ENCODE results near the gene REP15. TPM values are rescaled to one million over a fixed set of nuclear protein-coding genes. Genes with fewer than 3 reads are reported as not detected.

Gene REP15
- total RNA-seq (2021; ENCODE audit: unreplicated experiment): 1.9 TPM
- polyA plus RNA-seq (2012; ENCODE audit: insufficient read length): not detected
- percentile 79 among the genes with signal in this experiment for Bru-seq, nascent RNA
- percentile 64 among the genes with signal in this experiment for BruChase-seq, experiment 1, labeled RNA remaining after a 2-hour chase
- percentile 75 among the genes with signal in this experiment for BruChase-seq, experiment 2, labeled RNA remaining after a 6-hour chase
- long read RNA-seq: 0 reads

DNA sequence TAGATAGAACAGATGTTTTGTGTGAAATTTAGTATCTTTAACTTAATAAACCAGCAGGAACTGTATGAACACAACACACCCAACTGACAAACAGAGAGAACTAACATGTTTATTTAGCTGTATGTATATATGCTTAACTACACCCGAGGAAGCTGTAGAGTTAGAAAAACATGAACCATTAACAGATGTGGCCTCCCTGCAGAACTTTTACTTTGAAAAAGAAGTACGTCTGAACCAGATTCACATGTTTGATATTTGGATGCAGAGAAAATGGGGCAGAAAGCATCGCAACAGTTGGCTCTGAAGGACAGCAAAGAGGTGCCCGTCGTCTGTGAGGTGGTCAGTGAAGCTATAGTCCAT, at the start of gene REP15:
REP15 (plus strand) TSS at position 155 of the 360 bp plus-strand sequence; CDS start at position 271, 116 bp downstream.
- no TSS peak for BruUV-seq (replicated peaks)
- CTCF ChIA-PET: no interaction called here
- in situ Hi-C loops (cut with HindIII; ENCODE audit: low pct_unique_long_range_greater_than_20kb, low sequenced_read_pairs): no loop called here
- H3K4me3 ChIP-seq (ENCODE audit: low read depth in 2 of 2, low read length in 2 of 2): no peak within 1 kb of the TSS
- DNase-seq (ENCODE audit: low read depth, low spot score): no peak
- POLR2A ChIA-PET: no interaction called here
- H3K9me3 ChIP-seq (ENCODE audit: control insufficient read depth, insufficient read depth, low read depth, low read length): no peaks in the 10 kb centered on the region
- intact Hi-C loops (cut with micrococcal nuclease; ENCODE audit: unreplicated experiment): no loop called here
- TF ChIP-seq, protein P1, sequence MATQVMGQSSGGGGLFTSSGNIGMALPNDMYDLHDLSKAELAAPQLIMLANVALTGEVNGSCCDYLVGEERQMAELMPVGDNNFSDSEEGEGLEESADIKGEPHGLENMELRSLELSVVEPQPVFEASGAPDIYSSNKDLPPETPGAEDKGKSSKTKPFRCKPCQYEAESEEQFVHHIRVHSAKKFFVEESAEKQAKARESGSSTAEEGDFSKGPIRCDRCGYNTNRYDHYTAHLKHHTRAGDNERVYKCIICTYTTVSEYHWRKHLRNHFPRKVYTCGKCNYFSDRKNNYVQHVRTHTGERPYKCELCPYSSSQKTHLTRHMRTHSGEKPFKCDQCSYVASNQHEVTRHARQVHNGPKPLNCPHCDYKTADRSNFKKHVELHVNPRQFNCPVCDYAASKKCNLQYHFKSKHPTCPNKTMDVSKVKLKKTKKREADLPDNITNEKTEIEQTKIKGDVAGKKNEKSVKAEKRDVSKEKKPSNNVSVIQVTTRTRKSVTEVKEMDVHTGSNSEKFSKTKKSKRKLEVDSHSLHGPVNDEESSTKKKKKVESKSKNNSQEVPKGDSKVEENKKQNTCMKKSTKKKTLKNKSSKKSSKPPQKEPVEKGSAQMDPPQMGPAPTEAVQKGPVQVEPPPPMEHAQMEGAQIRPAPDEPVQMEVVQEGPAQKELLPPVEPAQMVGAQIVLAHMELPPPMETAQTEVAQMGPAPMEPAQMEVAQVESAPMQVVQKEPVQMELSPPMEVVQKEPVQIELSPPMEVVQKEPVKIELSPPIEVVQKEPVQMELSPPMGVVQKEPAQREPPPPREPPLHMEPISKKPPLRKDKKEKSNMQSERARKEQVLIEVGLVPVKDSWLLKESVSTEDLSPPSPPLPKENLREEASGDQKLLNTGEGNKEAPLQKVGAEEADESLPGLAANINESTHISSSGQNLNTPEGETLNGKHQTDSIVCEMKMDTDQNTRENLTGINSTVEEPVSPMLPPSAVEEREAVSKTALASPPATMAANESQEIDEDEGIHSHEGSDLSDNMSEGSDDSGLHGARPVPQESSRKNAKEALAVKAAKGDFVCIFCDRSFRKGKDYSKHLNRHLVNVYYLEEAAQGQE (IDR thresholded peaks at IDR 0.05; ENCODE audit: insufficient read depth in 1 of 2, low read depth in 2 of 2, low read length in 1 of 2): no peak
- TF ChIP-seq POLR2AphosphoS5 (IDR thresholded peaks at IDR 0.05; ENCODE audit: low read depth, low read length) (no peak), CTCF (IDR thresholded peaks at IDR 0.05) (no peak), SIN3A (IDR thresholded peaks at IDR 0.05; ENCODE audit: borderline replicate concordance, insufficient read depth, low read depth, low read length) (no peak), TCF7L2 (IDR thresholded peaks at IDR 0.05; ENCODE audit: low read depth, low read length) (no peak)
- H3K27me3 ChIP-seq (ENCODE audit: control insufficient read depth, insufficient read depth, low read length): no peaks in the 10 kb centered on the region
- H3K27ac ChIP-seq (ENCODE audit: low read length): no peak within 1 kb of the TSS
- no peak for ATAC-seq
- no peaks in the 10 kb centered on the region for H3K4me1 ChIP-seq (ENCODE audit: control insufficient read depth, insufficient read depth, low read length)
- H3K36me3 ChIP-seq (ENCODE audit: control insufficient read depth, insufficient read depth, low read length): peaks cover 7% of the 10 kb centered on the region

DNA sequence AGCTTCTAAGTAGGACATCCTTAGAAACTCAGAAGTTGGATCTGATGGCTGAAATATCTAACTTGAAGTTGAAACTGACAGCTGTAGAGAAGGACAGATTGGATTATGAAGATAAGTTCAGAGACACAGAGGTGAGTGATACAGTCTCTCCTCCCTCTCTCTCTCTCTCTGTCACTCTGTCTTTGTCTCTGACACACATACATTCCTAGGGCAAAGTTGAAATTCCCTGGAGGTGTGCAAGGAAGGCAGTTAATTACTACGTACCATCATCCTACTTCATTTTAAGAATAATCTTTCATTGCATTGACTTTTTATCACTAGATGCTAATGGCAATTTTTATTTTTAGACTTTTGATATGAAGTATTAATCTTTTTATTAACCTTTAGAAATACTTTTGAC, 46.2 kb upstream of the REP15 start:
- ChIA-PET CTCF (no interaction called here), POLR2A (no interaction called here)
- no peaks in the 10 kb centered on the region for H3K27me3 ChIP-seq (ENCODE audit: control insufficient read depth, insufficient read depth, low read length)
- no peaks in the 10 kb centered on the region for H3K4me1 ChIP-seq (ENCODE audit: control insufficient read depth, insufficient read depth, low read length)
- no peaks in the 10 kb centered on the region for H3K9me3 ChIP-seq (ENCODE audit: control insufficient read depth, insufficient read depth, low read depth, low read length)
- BruUV-seq (replicated peaks): no TSS peak
- in situ Hi-C loops (cut with HindIII; ENCODE audit: low pct_unique_long_range_greater_than_20kb, low sequenced_read_pairs) (no loop called here), intact Hi-C loops (cut with micrococcal nuclease; ENCODE audit: unreplicated experiment) (loop anchor here (5.0 kb wide), 1 partner anchor 123 kb away; no protein-coding TSS in a partner anchor)
- DNase-seq (ENCODE audit: low read depth, low spot score) (no peak), ATAC-seq (no peak)
- H3K4me3 ChIP-seq (ENCODE audit: low read depth in 2 of 2, low read length in 2 of 2): no peak overlapping the region
- H3K36me3 ChIP-seq (ENCODE audit: control insufficient read depth, insufficient read depth, low read length): no peaks in the 10 kb centered on the region
- H3K27ac ChIP-seq (ENCODE audit: low read length): no peak overlapping the region
- TF ChIP-seq POLR2AphosphoS5 (IDR thresholded peaks at IDR 0.05; ENCODE audit: low read depth, low read length): no peak
- no peak for TF ChIP-seq TCF7L2 (IDR thresholded peaks at IDR 0.05; ENCODE audit: low read depth, low read length)
- TF ChIP-seq, protein P1 (IDR thresholded peaks at IDR 0.05; ENCODE audit: insufficient read depth in 1 of 2, low read depth in 2 of 2, low read length in 1 of 2): no peak
- no peak for TF ChIP-seq SIN3A (IDR thresholded peaks at IDR 0.05; ENCODE audit: borderline replicate concordance, insufficient read depth, low read depth, low read length)
- no peak for TF ChIP-seq CTCF (IDR thresholded peaks at IDR 0.05)

Data from Panc1 (cell line).